ENCODE data around the gene AREL1. TPM values are rescaled to one million over a fixed set of nuclear protein-coding genes. Genes with fewer than 3 reads are reported as not detected.

Gene AREL1
- polyA plus RNA-seq, 1 experiment, result 55.3 TPM

DNA sequence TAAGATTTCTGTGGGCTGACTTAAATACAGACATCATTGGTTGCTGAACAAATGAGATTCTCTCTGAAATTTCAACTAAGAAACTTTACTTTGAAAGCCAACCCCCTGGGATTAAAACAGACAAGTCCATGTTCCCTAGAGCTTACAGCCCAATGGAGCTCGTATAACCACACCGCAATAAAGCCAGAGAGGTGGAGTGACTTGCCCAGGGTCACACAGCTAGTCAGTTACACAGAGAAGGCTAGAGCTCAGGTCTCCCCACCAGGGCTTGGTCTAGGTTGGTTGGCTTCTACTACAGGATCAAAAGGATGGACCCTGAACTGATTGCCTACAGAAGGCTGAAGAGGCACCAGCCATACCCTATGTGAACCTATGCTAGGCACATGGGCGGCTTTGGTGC is 92.0 kb downstream of the AREL1 start:
- no peaks in the 10 kb centered on the region for H3K27me3 ChIP-seq (ENCODE audit: control insufficient read depth, insufficient read depth, low read length)
- TF ChIP-seq, protein P1, sequence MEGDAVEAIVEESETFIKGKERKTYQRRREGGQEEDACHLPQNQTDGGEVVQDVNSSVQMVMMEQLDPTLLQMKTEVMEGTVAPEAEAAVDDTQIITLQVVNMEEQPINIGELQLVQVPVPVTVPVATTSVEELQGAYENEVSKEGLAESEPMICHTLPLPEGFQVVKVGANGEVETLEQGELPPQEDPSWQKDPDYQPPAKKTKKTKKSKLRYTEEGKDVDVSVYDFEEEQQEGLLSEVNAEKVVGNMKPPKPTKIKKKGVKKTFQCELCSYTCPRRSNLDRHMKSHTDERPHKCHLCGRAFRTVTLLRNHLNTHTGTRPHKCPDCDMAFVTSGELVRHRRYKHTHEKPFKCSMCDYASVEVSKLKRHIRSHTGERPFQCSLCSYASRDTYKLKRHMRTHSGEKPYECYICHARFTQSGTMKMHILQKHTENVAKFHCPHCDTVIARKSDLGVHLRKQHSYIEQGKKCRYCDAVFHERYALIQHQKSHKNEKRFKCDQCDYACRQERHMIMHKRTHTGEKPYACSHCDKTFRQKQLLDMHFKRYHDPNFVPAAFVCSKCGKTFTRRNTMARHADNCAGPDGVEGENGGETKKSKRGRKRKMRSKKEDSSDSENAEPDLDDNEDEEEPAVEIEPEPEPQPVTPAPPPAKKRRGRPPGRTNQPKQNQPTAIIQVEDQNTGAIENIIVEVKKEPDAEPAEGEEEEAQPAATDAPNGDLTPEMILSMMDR (IDR thresholded peaks at IDR 0.05; ENCODE audit: low read depth, low read length), result no peak
- DNase-seq (ENCODE audit: low read depth, low spot score), result no peak
- ChIA-PET POLR2A (interaction anchor here (1.0 to 1.6 kb wide), 5 partner anchors 10 to 33 kb away, joined by 3 to 10 read pairs (median 3); no protein-coding TSS in a partner anchor), CTCF (no interaction called here)
- H3K9me3 ChIP-seq (ENCODE audit: control insufficient read depth, insufficient read depth, low read length), result no peaks in the 10 kb centered on the region
- no peak overlapping the region for H3K4me3 ChIP-seq (ENCODE audit: low read depth, low read length)
- peak overlapping the region; percentile 93 for H3K27ac ChIP-seq (ENCODE audit: low read depth, low read length)

DNA sequence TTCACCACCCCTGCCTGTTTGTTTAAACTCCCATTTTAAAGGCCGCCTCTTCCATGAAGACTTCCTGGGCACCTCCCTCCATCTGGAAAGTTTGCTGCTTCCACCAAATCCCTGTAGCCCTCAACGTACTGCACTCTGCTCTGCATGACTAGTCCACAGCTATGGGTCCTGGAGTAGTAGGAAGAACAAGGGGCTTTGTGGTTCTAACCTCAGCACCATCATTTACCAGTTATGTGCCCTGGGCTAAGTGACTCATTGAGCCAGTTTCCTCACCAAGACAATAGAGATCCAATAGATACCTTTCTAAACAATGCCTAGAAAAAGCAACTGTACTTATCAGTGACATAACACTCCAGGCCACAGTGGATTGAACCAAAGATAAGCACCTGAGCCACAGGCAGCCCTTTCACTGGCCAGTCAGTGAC is 92.4 kb downstream of the AREL1 start:
- Histone ChIP-seq H3K27ac (ENCODE audit: low read depth, low read length) (peak overlapping the region; percentile 93), H3K9me3 (ENCODE audit: control insufficient read depth, insufficient read depth, low read length) (no peaks in the 10 kb centered on the region), H3K27me3 (ENCODE audit: control insufficient read depth, insufficient read depth, low read length) (no peaks in the 10 kb centered on the region), H3K4me3 (ENCODE audit: low read depth, low read length) (no peak overlapping the region)
- ChIA-PET POLR2A (interaction anchor here (0.7 to 3.0 kb wide), 9 partner anchors 10 to 48 kb away, joined by 3 to 22 read pairs (median 3); no protein-coding TSS in a partner anchor), CTCF (no interaction called here)
- peak; percentile 61 for DNase-seq (ENCODE audit: low read depth, low spot score)
- TF ChIP-seq, protein P1 (IDR thresholded peaks at IDR 0.05; ENCODE audit: low read depth, low read length), result no peak

DNA sequence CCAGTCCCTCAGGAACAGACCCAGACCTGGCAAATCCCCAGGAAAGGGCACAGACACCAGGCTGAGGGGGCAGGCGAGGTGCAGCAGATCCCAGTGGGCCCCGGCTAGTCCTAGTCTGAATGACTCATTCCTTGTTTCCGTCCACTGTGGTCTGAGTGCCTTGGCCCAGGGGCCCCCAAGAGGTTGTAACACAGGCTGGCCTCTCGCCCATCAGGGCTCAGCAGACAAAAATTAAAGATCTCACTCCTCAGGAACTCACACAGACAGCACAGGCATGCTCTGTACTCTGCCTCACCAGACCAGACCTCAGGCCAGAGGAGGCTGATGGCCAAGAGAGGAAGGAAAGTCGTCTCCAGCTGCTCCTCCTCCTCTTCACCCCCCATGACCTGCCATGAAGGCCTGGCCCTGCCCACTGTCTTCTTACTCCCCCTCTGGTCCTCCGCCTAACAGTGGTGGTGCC is 93.2 kb downstream of the AREL1 start:
- H3K9me3 ChIP-seq (ENCODE audit: control insufficient read depth, insufficient read depth, low read length), result no peaks in the 10 kb centered on the region
- no peaks in the 10 kb centered on the region for H3K27me3 ChIP-seq (ENCODE audit: control insufficient read depth, insufficient read depth, low read length)
- CTCF ChIA-PET, result interaction anchor here (1.0 to 1.9 kb wide), 3 partner anchors 11 to 86 kb away, joined by 4 to 10 read pairs (median 5); no protein-coding TSS in a partner anchor
- no peak overlapping the region for H3K4me3 ChIP-seq (ENCODE audit: low read depth, low read length)
- TF ChIP-seq, protein P1 (IDR thresholded peaks at IDR 0.05; ENCODE audit: low read depth, low read length), result no peak
- POLR2A ChIA-PET, result interaction anchor here (0.7 to 3.0 kb wide), 12 partner anchors 10 to 98 kb away, joined by 3 to 22 read pairs (median 4); no protein-coding TSS in a partner anchor
- peak; percentile 97 for DNase-seq (ENCODE audit: low read depth, low spot score)
- H3K27ac ChIP-seq (ENCODE audit: low read depth, low read length), result peak overlapping the region; percentile 93

DNA sequence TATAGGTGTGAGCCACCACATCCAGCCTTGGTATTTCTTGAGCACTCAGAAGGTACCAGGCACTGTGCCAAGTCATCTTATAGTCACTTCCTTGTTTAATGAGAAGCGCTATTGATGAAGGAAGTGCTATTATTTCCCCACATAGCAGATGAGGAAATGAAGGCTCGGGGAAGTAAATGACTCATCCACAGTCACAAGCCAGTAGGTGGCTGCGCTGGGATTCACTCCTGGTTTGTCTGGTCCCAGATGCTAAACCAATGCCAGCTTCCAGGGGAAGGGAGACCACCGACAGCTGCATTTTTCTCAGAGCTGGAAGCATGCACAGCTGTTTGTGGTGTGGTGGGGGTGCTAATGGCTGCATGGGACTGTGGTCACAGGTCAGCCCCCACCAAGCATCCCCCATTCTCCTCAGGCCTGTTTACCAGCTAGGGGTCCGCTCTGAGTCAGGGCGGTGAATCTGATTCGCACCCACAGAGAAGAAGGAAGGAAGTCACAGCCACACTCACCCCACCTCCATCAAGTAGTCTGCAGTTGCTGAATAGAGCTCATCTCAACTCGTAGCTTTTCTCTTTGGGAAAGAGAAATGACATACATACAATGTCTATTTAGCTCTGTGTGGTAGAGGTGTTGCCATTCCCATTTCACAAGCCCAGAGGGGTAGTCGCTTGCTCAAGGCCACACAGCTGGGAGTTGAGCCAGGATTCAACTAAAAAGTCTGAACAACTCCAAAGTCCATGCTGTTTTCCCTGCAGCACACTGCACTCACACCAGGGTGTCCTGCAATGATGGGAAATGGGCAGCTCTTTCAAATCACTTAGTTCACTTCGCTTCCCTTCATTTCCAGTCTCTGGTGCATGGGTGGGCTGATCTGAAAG is 94.6 kb downstream of the AREL1 start:
- H3K27ac ChIP-seq (ENCODE audit: low read depth, low read length), result peak overlapping the region; percentile 93
- no peak overlapping the region for H3K4me3 ChIP-seq (ENCODE audit: low read depth, low read length)
- H3K27me3 ChIP-seq (ENCODE audit: control insufficient read depth, insufficient read depth, low read length), result no peaks in the 10 kb centered on the region
- ChIA-PET CTCF (interaction anchor here (0.6 to 1.9 kb wide), 8 partner anchors 9 to 263 kb away, joined by 3 to 10 read pairs (median 4); partner anchors contain the start of gene DLST), POLR2A (interaction anchor here (0.9 to 3.0 kb wide), 7 partner anchors 8 to 53 kb away, joined by 3 to 22 read pairs (median 5); no protein-coding TSS in a partner anchor)
- TF ChIP-seq, protein P1 (IDR thresholded peaks at IDR 0.05; ENCODE audit: low read depth, low read length), result no peak
- no peak for DNase-seq (ENCODE audit: low read depth, low spot score)
- no peaks in the 10 kb centered on the region for H3K9me3 ChIP-seq (ENCODE audit: control insufficient read depth, insufficient read depth, low read length)
